Kidney (tissue), 14 donors: ENCODE data around the gene FREM1. TPM values are rescaled to one million over a fixed set of nuclear protein-coding genes. Genes with fewer than 3 reads are reported as not detected.
A peak's percentile ranks its signal among the peaks of the same experiment; 100 is the strongest.

Experiments
- DNase-seq, 5 donors: peaks; one replicate each; pipeline ENCODE4 v3.0.0-alpha.2; 2013 to 2020
- FAIRE-seq: peaks from 2 replicates; lab custom pipeline; 2012; peaks lifted over from hg19 to GRCh38; lab: Jason Lieb, UNC
- H3K27ac ChIP-seq, 2 donors: one replicate each; pipeline ENCODE4 v1.7.0; 2013; ENCODE audit warnings: low read depth in 2 of 2, low read length in 2 of 2, inconsistent platforms in 1 of 2
- H3K27me3 ChIP-seq: one replicate; pipeline ENCODE4 v1.7.1; 2013; ENCODE audit warnings: low read length, inconsistent platforms; ENCODE audit not compliant: control insufficient read depth, insufficient read depth
- H3K36me3 ChIP-seq, 3 donors: one replicate each; pipeline versions ENCODE4 v1.7.0 to v1.7.1; 2013; ENCODE audit warnings: low read length in 3 of 3, control low read depth in 1 of 3, inconsistent platforms in 1 of 3; ENCODE audit not compliant: insufficient read depth in 3 of 3, control insufficient read depth in 2 of 3
- H3K4me1 ChIP-seq, 3 donors: one replicate each; pipeline versions ENCODE4 v1.7.0 to v1.7.1; 2013; ENCODE audit warnings: low read length in 3 of 3, inconsistent platforms in 1 of 3, low read depth in 1 of 3; ENCODE audit not compliant: control insufficient read depth in 2 of 3, insufficient read depth in 2 of 3
- H3K4me3 ChIP-seq, 3 donors: one replicate each; pipeline versions ENCODE4 v1.7.0 to v1.8.1; 2013; ENCODE audit warnings: low read length in 3 of 3, control low read depth in 1 of 3, inconsistent platforms in 1 of 3
- H3K9ac ChIP-seq, 3 donors: one replicate each; pipeline versions ENCODE4 v1.7.0 to v1.7.1; 2013; ENCODE audit warnings: low read length in 3 of 3, control low read depth in 1 of 3, inconsistent platforms in 1 of 3
- H3K9me3 ChIP-seq, 3 donors: one replicate each; pipeline versions ENCODE4 v1.7.0 to v1.7.1; 2013; ENCODE audit warnings: low read length in 3 of 3, control low read depth in 1 of 3, inconsistent platforms in 1 of 3; ENCODE audit not compliant: control insufficient read depth in 2 of 3, insufficient read depth in 1 of 3
- intact Hi-C: fragments of 100-400 bp; cut with DNase I; formaldehyde crosslinking; loops from one replicate; pipeline ENCODE4 v1.11.1; 2022
- polyA plus RNA-seq: library from polyadenylated mRNA; stranded (reverse); fragments of 350-450 nt; fragmentation: Illumina TruSeq; extraction: RNeasy Lipid Tissue Mini Kit (QIAGEN cat#74804); gene quantifications from one replicate; pipeline ENCODE4 v1.2.3, GENCODE V29; 2014; ENCODE audit warnings: low read depth, low replicate concordance; ENCODE audit not compliant: insufficient read depth
- total RNA-seq: library from RNA; stranded (reverse); fragmentation: NEBNext Ultra II Directional; extraction: Animal tissue kit (Norgen Biotek cat#: 25700); gene quantifications from one replicate; pipeline ENCODE4 v1.2.1, GENCODE V29; 2021
- TF ChIP-seq, protein P1 (sequence below): IDR thresholded peaks from 3 replicates; pipeline ENCODE4 v1.5.1; 2012; ENCODE audit warnings: mild to moderate bottlenecking, moderate library complexity, borderline replicate concordance; ENCODE audit not compliant: insufficient read depth; ENCODE audit errors: extremely low read depth
- donor health status: control.
- donor health status: control.
- donor health status: control.
- donor health status: control.
- donor health status: control.
- donor health status: DM: yes; HTN: yes; CAD: no.
- donor health status: Normal renal cell carcinoma (clear cell type).

FREM1 gene
- total and polyA plus RNA-seq, 2 donors from 2014 or later, result 8.3 to 17.0 TPM

DNA sequence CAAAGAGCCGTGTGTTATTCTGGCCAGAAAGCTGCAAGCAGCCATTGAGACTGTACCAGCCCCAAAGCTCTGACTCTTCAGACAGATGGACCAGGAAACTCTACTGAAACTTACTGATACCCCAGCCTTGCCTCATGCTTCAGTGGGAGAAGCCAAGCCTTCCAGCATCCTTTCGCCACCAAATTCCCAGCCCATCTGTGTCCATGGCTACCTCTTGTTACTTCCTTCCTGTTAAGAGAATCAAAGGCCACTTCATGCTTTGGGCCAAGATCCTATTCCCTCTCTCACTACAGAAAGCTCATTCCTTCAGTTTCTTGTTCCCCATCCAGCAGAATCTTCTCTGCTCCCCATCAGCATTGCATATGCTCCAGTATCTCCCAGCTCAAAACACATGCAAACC, 46.9 kb upstream of the FREM1 start:
- no peaks in the 10 kb centered on the region for H3K36me3 ChIP-seq
- no peak overlapping the region for H3K9ac ChIP-seq
- no peak for FAIRE-seq
- no peaks in the 10 kb centered on the region for H3K9me3 ChIP-seq
- no peak for DNase-seq
- H3K4me1 ChIP-seq, result no peaks in the 10 kb centered on the region
- intact Hi-C loops, result no loop called here
- H3K4me3 ChIP-seq, result no peak overlapping the region
- TF ChIP-seq, protein P1, sequence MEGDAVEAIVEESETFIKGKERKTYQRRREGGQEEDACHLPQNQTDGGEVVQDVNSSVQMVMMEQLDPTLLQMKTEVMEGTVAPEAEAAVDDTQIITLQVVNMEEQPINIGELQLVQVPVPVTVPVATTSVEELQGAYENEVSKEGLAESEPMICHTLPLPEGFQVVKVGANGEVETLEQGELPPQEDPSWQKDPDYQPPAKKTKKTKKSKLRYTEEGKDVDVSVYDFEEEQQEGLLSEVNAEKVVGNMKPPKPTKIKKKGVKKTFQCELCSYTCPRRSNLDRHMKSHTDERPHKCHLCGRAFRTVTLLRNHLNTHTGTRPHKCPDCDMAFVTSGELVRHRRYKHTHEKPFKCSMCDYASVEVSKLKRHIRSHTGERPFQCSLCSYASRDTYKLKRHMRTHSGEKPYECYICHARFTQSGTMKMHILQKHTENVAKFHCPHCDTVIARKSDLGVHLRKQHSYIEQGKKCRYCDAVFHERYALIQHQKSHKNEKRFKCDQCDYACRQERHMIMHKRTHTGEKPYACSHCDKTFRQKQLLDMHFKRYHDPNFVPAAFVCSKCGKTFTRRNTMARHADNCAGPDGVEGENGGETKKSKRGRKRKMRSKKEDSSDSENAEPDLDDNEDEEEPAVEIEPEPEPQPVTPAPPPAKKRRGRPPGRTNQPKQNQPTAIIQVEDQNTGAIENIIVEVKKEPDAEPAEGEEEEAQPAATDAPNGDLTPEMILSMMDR, result no peak
- no peaks in the 10 kb centered on the region for H3K27me3 ChIP-seq
- no peak overlapping the region for H3K27ac ChIP-seq

- no peak overlapping the region for H3K9ac ChIP-seq
- no peaks in the 10 kb centered on the region for H3K4me1 ChIP-seq
- H3K27me3 ChIP-seq, result no peaks in the 10 kb centered on the region
- intact Hi-C loops, result no loop called here
- no peaks in the 10 kb centered on the region for H3K36me3 ChIP-seq
- H3K9me3 ChIP-seq, result no peaks in the 10 kb centered on the region
- H3K27ac ChIP-seq, result no peak overlapping the region
- DNase-seq (peak in 2 of 5 donors; percentile 11 to 48), FAIRE-seq (no peak)
- no peak overlapping the region for H3K4me3 ChIP-seq
- TF ChIP-seq, protein P1, result no peak
These were observed 46.0 kb upstream of the FREM1 start for GRCh38 chr9:14956208-14956607.

GRCh38 chr9:14945351-14945750, 35.1 kb upstream of the FREM1 start:
- no peaks in the 10 kb centered on the region for H3K4me1 ChIP-seq

More at GRCh38 chr9:14945351-14945750, 35.1 kb upstream of the FREM1 start:
- Histone ChIP-seq H3K9ac (no peak overlapping the region), H3K4me3 (no peak overlapping the region), H3K27me3 (no peaks in the 10 kb centered on the region), H3K36me3 (no peaks in the 10 kb centered on the region), H3K27ac (no peak overlapping the region), H3K9me3 (no peaks in the 10 kb centered on the region)
- no peak for FAIRE-seq
- intact Hi-C loops, result no loop called here
- TF ChIP-seq, protein P1, result no peak
- no peak for DNase-seq
